Ishikawa (cell line): Measurements from ENCODE around the gene KIRREL3.

Experiments used
- CEBPB ChIP-seq: IDR thresholded peaks from 2 replicates; pipeline ENCODE4 v1.6.1; 2012
- CREB1 ChIP-seq: IDR thresholded peaks from 2 replicates; pipeline ENCODE4 v1.6.1; 2012; ENCODE audit warnings: low read depth
- EP300 ChIP-seq: IDR thresholded peaks from 2 replicates; pipeline ENCODE4 v1.6.1; 2012; ENCODE audit warnings: borderline replicate concordance
- FOXM1 ChIP-seq: IDR thresholded peaks from 2 replicates; pipeline ENCODE4 v1.6.1; 2012; ENCODE audit warnings: low read depth, borderline replicate concordance
- MAX ChIP-seq: IDR thresholded peaks from 2 replicates; pipeline ENCODE4 v1.6.1; 2012
- NFIC ChIP-seq: IDR thresholded peaks from 2 replicates; pipeline ENCODE4 v1.6.1; 2012
- RAD21 ChIP-seq: IDR thresholded peaks from 2 replicates; pipeline ENCODE4 v1.6.1; 2012; ENCODE audit warnings: low read depth
- REST ChIP-seq: IDR thresholded peaks from 2 replicates; pipeline ENCODE4 v1.6.1; 2012; ENCODE audit warnings: low read depth, mild to moderate bottlenecking
- TAF1 ChIP-seq: IDR thresholded peaks from 2 replicates; pipeline ENCODE4 v1.6.1; 2012; ENCODE audit warnings: low read depth, mild to moderate bottlenecking
- TCF12 ChIP-seq: IDR thresholded peaks from 2 replicates; pipeline ENCODE4 v1.6.1; 2012; ENCODE audit warnings: low read depth
- USF1 ChIP-seq: IDR thresholded peaks from 2 replicates; pipeline ENCODE4 v1.6.1; 2012
- YY1 ChIP-seq: IDR thresholded peaks from 2 replicates; pipeline ENCODE4 v1.6.1; 2012; ENCODE audit warnings: low read depth
- ZBTB7A ChIP-seq: IDR thresholded peaks from 2 replicates; pipeline ENCODE4 v1.6.1; 2012; ENCODE audit warnings: low read depth

GRCh38 chr11:126893796-126894195 lies 106.8 kb downstream of the KIRREL3 start:
- TF ChIP-seq MAX (no peak), EP300 (no peak), RAD21 (no peak), ZBTB7A (no peak), CREB1 (no peak), FOXM1 (no peak), CEBPB (no peak), TAF1 (no peak), REST (no peak), YY1 (no peak), TCF12 (no peak), NFIC (no peak), USF1 (no peak)
